Keratinocyte (primary cell): ENCODE results near the gene TSC22D3. TPM values are rescaled to one million over a fixed set of nuclear protein-coding genes. Genes with fewer than 3 reads are reported as not detected.

Source experiments
- DNase-seq: peaks from one replicate; pipeline ENCODE4 v3.0.0-alpha.2; 2011; ENCODE audit warnings: low read depth, missing footprints, low spot score
- FAIRE-seq: peaks from 2 replicates; lab custom pipeline; 2011; peaks lifted over from hg19 to GRCh38; lab: Jason Lieb, UNC
- H2AFZ ChIP-seq: 2 replicates; pipeline ENCODE4 v1.6.0; 2012; ENCODE audit warnings: low read length, control low read depth, inconsistent platforms; ENCODE audit not compliant: control insufficient read depth
- H3K27ac ChIP-seq: 2 replicates; pipeline ENCODE4 v1.5.1; 2011; ENCODE audit warnings: low read length; ENCODE audit not compliant: control insufficient read depth, insufficient read depth
- H3K27me3 ChIP-seq: 3 replicates; pipeline ENCODE4 v1.6.0; 2011; ENCODE audit warnings: low read length; ENCODE audit not compliant: control insufficient read depth, insufficient read depth; ENCODE audit errors: extremely low read depth
- H3K36me3 ChIP-seq, 2 experiments: 2 replicates in 1 of 2; 3 replicates in 1 of 2; pipeline ENCODE4 v1.5.1; 2011; ENCODE audit warnings: low read length in 2 of 2, mild to moderate bottlenecking in 1 of 2; ENCODE audit not compliant: control insufficient read depth in 2 of 2, insufficient read depth in 2 of 2; ENCODE audit errors: extremely low read depth in 1 of 2
- H3K4me1 ChIP-seq: 3 replicates; pipeline ENCODE4 v1.5.1; 2011; ENCODE audit warnings: low read length; ENCODE audit not compliant: control insufficient read depth, insufficient read depth; ENCODE audit errors: extremely low read depth
- H3K4me2 ChIP-seq: 3 replicates; pipeline ENCODE4 v1.6.0; 2011; ENCODE audit warnings: low read depth, low read length; ENCODE audit not compliant: control insufficient read depth, insufficient read depth; ENCODE audit errors: extremely low read depth
- H3K4me3 ChIP-seq, 3 experiments: fragments of 200-600 bp in 1 of 3; sonication (generic) in 1 of 3; 2 replicates in 2 of 3; 3 replicates in 1 of 3; pipeline ENCODE4 v1.5.1; 2011 to 2016; ENCODE audit warnings: low read length in 3 of 3, mild to moderate bottlenecking in 3 of 3, control low read depth in 2 of 3, inconsistent platforms in 1 of 3, low read depth in 1 of 3, mixed read lengths in 1 of 3, mixed run types in 1 of 3, moderate library complexity in 1 of 3; ENCODE audit not compliant: control insufficient read depth in 2 of 3, insufficient read depth in 2 of 3; ENCODE audit errors: extremely low read depth in 1 of 3
- H3K79me2 ChIP-seq: 2 replicates; pipeline ENCODE4 v1.6.0; 2012; ENCODE audit warnings: low read length; ENCODE audit not compliant: control insufficient read depth, insufficient read depth
- H3K9ac ChIP-seq: 3 replicates; pipeline ENCODE4 v1.6.0; 2011; ENCODE audit warnings: low read length; ENCODE audit not compliant: control insufficient read depth, insufficient read depth; ENCODE audit errors: extremely low read depth
- H3K9me1 ChIP-seq: 3 replicates; pipeline ENCODE4 v1.6.0; 2011; ENCODE audit warnings: low read length; ENCODE audit not compliant: control insufficient read depth, insufficient read depth; ENCODE audit errors: extremely low read depth
- H3K9me3 ChIP-seq: 2 replicates; pipeline ENCODE4 v1.5.1; 2012; ENCODE audit warnings: low read depth, low read length; ENCODE audit not compliant: control insufficient read depth
- H4K20me1 ChIP-seq: 3 replicates; pipeline ENCODE4 v1.6.0; 2011; ENCODE audit warnings: low read length; ENCODE audit not compliant: control insufficient read depth, insufficient read depth; ENCODE audit errors: extremely low read depth
- EZH2 ChIP-seq: IDR thresholded peaks from one replicate; pipeline ENCODE4 v1.6.1; 2012; ENCODE audit warnings: inconsistent platforms, mild to moderate bottlenecking, low read length, moderate library complexity
- dilution Hi-C: fragments of 300-500 bp; cut with MboI; formaldehyde crosslinking; loops from one replicate; pipeline ENCODE4 v1.7.0; 2020; ENCODE audit warnings: low sequenced_read_pairs; ENCODE audit not compliant: extremely low pct_ligation_motif_present
- polyA plus RNA-seq, 5 experiments: library from polyadenylated mRNA; depleted of rRNA in 3 of 5; stranded (reverse) in 3 of 5; stranded (forward) in 1 of 5; unstranded in 1 of 5; fragments of >200 nt; gene quantifications; 1 replicate in 1 of 5; 2 replicates in 3 of 5; 3 replicates in 1 of 5; pipeline versions ENCODE4 v1.2.1 to v1.2.3, GENCODE V29; 2011 to 2012; ENCODE audit warnings: missing spikeins in 2 of 5, low read depth in 1 of 5, low replicate concordance in 1 of 5
- TF ChIP-seq, protein P1 (sequence below), 3 experiments: IDR thresholded peaks in 1 of 3; conservative IDR thresholded peaks in 1 of 3; optimal IDR thresholded peaks in 1 of 3; 2 replicates in 2 of 3; 3 replicates in 1 of 3; pipeline versions ENCODE3 to v1.5.1; 2011; ENCODE audit warnings: low read length in 3 of 3, mild to moderate bottlenecking in 3 of 3, moderate library complexity in 2 of 3, control low read depth in 1 of 3, inconsistent platforms in 1 of 3; ENCODE audit not compliant: insufficient read depth in 2 of 3; ENCODE audit errors: extremely low read depth in 1 of 3

TSC22D3 gene
- polyA plus RNA-seq, 1 donor (not counting 4 experiments of a cell fraction or from before 2014, with no cell fraction given): 48.5 TPM

DNA sequence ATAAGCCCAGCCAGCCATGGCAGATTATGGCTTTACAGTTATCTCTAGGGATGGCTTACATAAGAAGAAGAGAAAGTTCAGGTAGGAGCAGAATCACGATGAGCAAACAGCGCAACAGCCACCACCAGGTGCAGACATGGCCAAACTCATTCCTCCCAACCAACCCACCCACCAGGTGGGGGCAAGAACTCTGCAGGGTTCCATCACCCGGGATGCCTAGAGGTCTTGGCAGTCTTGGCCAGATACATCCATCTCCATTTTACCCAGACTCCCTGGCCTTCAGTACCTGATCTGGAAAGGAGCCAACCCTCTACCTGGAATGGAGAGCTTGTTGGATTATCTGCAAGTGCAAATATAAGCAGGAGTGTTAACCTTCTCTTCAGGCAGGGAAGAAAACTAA is 7.5 kb downstream of the TSC22D3 start:
- no peak overlapping the region for H3K27ac ChIP-seq
- peaks cover 14% of the 10 kb centered on the region for H3K4me1 ChIP-seq
- dilution Hi-C loops: no loop called here
- H3K9ac ChIP-seq: no peak overlapping the region
- DNase-seq (no peak), FAIRE-seq (no peak)
- no peak for TF ChIP-seq EZH2
- TF ChIP-seq, protein P1, sequence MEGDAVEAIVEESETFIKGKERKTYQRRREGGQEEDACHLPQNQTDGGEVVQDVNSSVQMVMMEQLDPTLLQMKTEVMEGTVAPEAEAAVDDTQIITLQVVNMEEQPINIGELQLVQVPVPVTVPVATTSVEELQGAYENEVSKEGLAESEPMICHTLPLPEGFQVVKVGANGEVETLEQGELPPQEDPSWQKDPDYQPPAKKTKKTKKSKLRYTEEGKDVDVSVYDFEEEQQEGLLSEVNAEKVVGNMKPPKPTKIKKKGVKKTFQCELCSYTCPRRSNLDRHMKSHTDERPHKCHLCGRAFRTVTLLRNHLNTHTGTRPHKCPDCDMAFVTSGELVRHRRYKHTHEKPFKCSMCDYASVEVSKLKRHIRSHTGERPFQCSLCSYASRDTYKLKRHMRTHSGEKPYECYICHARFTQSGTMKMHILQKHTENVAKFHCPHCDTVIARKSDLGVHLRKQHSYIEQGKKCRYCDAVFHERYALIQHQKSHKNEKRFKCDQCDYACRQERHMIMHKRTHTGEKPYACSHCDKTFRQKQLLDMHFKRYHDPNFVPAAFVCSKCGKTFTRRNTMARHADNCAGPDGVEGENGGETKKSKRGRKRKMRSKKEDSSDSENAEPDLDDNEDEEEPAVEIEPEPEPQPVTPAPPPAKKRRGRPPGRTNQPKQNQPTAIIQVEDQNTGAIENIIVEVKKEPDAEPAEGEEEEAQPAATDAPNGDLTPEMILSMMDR (optimal IDR thresholded peaks at IDR 0.05 in 1 of 3, IDR thresholded peaks at IDR 0.05 in 1 of 3, conservative IDR thresholded peaks at IDR 0.05 in 1 of 3; ENCODE audit: extremely low read depth in 1 of 3, insufficient read depth in 2 of 3, low read length in 3 of 3): no peak
- H3K79me2 ChIP-seq: no peaks in the 10 kb centered on the region
- no peaks in the 10 kb centered on the region for H3K27me3 ChIP-seq
- H3K9me3 ChIP-seq: no peaks in the 10 kb centered on the region
- H4K20me1 ChIP-seq: no peaks in the 10 kb centered on the region
- H3K9me1 ChIP-seq: no peaks in the 10 kb centered on the region
- no peak overlapping the region for H2AFZ ChIP-seq
- no peaks in the 10 kb centered on the region for H3K36me3 ChIP-seq
- H3K4me3 ChIP-seq: no peak overlapping the region
- H3K4me2 ChIP-seq: no peak overlapping the region

DNA sequence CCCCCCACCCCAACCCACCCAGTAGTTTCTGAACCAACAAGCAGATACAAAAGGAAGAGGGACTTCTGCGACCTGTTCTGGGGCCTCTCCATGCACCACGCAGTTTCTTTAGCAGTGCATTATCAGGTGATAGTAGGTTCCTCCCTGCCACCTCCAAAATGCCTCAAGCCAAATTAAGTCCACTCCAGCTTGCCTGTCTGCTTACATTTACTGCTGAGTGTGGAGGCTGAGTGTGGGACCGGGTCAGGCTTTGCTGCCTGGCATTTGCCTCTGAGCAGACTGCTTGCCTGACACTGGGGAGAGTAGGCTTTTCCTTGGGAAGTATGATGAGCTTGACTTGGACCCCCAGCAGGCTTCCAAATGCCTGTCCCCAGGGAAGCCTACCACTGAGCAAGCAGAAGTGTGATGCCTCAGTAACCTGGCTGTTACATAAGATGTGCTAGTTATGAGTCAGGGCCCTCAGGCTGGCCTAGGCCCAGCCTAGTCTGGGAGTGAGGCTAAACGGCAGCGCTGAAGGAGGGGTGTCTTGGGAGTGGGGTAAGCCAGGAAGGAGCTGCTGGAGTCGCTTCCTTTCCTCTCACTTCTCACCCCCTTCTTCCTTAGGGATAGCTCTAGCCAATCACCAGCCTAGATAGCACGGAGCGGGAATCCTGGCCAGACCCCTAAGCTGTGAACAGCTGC is 9.0 kb downstream of the TSC22D3 start:
- no peaks in the 10 kb centered on the region for H3K27me3 ChIP-seq
- no peaks in the 10 kb centered on the region for H3K36me3 ChIP-seq
- dilution Hi-C loops: no loop called here
- DNase-seq (peak; percentile 21), FAIRE-seq (peak; percentile 81)
- no peak overlapping the region for H3K9ac ChIP-seq
- no peaks in the 10 kb centered on the region for H3K79me2 ChIP-seq
- H3K9me3 ChIP-seq: no peaks in the 10 kb centered on the region
- TF ChIP-seq, protein P1 (optimal IDR thresholded peaks at IDR 0.05 in 1 of 3, IDR thresholded peaks at IDR 0.05 in 1 of 3, conservative IDR thresholded peaks at IDR 0.05 in 1 of 3; ENCODE audit: extremely low read depth in 1 of 3, insufficient read depth in 2 of 3, low read length in 3 of 3): no peak
- TF ChIP-seq EZH2: no peak
- H3K4me1 ChIP-seq: peaks cover 14% of the 10 kb centered on the region
- no peak overlapping the region for H3K4me3 ChIP-seq
- H3K27ac ChIP-seq: no peak overlapping the region
- H3K4me2 ChIP-seq: peak overlapping the region; percentile 17
- peak overlapping the region; percentile 42 for H2AFZ ChIP-seq
- H3K9me1 ChIP-seq: no peaks in the 10 kb centered on the region
- H4K20me1 ChIP-seq: no peaks in the 10 kb centered on the region
